GM19438 (cell line): ENCODE results near the gene NHLRC2.
"Not testable (repeated sequence)": the region's sequence is repeated elsewhere in the genome, so short reads cannot be mapped to it uniquely, and the experiment has no call there.

Experiments
- ATAC-seq: cut with Tn5 transposase; IDR thresholded peaks from one replicate; pipeline ENCODE4 v1.9.1; 2021; ENCODE audit warnings: low read depth; ENCODE audit not compliant: unreplicated experiment

Gene NHLRC2

DNA sequence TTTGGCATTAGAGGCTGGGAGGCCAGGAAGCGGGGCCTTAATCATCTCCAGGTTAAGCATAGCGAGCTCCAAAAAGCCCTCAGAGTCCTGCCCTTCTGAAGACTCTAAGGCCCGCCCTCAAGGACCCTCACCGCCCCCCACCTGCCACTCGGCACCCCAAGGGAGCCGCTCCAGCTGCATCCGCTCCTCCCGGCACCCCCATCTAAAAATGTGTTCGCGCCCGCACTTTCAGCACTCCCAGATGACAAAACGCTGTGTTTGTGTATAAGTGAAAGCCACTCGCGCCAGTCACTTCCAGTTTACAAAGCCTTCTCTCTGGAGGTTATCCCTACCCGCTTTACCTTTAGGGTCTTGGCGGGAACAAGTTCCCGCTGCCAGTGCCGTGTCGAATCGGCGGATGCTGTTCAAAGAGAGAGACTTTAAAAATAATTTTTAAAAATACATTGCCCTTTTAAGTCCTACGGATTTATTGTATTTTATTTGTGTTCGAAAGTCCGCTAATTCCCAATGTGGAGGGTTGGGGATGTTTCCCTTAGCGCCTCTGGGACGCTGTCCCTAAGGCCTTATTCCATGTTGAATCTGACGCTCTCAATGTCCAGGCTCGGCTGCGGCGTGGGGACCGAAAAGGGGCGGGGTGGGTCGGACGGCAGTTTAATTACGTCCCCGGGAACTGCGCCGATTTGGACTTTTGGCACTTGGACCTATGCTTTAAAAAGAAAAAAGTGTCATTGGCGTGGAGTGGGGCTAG, at the start of gene NHLRC2, which contains the start of gene DCLRE1A:
NHLRC2 (plus strand) TSS at position 649 of the 748 bp plus-strand sequence. CDS start 212 bp downstream, outside the sequence.
DCLRE1A (minus strand) TSS at position 70 of the 748 bp plus-strand sequence. CDS start 900 bp downstream, outside the sequence.
- peak; percentile 48 for ATAC-seq

GRCh38 chr10:113806503-113806902, 48.0 kb upstream of the NHLRC2 start:
- no peak for ATAC-seq

DNA sequence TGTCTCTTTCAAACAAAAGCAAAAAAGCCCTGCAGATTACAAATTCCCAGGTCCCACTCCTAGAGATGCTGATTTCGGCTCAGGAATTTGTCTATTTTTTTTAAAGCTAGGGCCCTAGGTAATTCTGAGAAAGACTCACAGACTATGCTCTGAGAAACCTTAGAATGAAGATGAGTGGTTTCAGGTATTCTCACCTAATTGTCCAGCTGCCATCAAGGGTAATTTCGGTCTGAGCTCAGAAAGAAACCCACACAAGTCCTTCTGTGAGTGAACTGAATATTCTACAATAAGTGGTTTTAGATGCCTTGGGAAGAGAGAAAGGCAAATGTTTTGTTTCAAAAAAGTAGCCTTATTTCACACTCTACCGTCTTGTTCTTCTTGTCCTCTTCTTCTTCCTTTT, 46.3 kb upstream of the NHLRC2 start:
- ATAC-seq: no peak

GRCh38 chr10:113814700-113815099, 39.8 kb upstream of the NHLRC2 start:
- not testable (repeated sequence) for ATAC-seq

DNA sequence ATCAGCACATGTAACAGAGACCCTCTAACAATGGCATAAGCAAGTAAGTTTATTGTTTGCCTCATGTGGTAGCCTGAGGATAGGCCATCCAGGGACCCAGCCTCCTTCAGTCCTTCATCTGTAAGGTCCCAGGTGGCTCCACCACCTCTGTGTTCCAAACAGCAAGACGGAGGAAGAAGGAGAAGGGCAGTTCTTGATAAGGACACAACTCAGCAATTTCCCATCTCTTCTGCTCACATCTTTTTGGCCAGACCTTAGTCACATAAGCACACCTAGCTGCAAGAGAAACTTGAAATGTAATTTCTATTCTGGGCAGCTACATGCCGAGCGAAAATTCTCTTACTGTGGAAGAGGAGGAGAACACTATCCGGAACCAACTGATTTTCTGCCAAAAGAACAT, 34.5 kb upstream of the NHLRC2 start:
- no peak for ATAC-seq

GRCh38 chr10:113820507-113820906, 34.0 kb upstream of the NHLRC2 start:
- ATAC-seq: no peak

- ATAC-seq: not testable (repeated sequence)
Observed at GRCh38 chr10:113821306-113821705, 33.2 kb upstream of the NHLRC2 start.

DNA sequence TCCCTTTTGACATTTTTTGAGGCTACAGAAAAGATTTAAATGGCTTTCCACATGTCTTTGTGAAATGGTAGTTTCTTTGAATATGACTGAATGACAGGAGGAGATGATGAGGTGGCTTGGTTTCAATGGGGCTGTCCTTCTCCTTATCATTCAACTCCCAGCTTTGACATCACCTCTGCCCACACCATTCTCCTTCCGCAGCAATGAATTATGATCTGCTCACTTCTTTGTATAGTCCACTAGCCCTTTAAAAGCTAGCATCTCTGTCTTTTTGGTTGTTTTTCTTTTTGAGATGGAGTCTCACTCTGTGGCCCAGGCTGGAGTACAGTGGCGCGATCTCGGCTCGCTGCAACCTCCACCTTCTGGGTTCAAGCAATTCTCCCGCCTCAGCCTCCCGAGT, 32.3 kb upstream of the NHLRC2 start:
- no peak for ATAC-seq

- ATAC-seq: no peak
Observed at GRCh38 chr10:113823389-113823788, 31.1 kb upstream of the NHLRC2 start.

- no peak for ATAC-seq
Observed at GRCh38 chr10:113825791-113826190, 28.7 kb upstream of the NHLRC2 start.

DNA sequence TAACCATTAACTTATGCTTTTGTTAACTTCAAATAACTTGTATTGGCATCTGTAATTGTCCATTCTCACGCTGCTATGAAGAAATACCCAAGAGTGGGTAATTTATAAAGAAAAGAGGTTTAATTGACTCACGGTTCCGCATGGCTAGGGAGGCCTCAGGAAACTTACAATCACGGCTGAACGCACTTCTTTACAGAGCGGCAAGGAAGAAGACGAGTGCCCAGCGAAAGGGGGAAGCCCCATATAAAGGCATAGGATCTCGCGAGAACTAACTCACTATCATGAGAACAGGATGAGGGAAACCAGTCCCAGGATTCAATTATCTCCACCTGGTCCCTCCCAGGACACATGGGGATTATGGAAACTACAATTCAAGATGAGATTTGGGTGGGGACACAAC, 25.9 kb upstream of the NHLRC2 start:
- not testable (repeated sequence) for ATAC-seq

DNA sequence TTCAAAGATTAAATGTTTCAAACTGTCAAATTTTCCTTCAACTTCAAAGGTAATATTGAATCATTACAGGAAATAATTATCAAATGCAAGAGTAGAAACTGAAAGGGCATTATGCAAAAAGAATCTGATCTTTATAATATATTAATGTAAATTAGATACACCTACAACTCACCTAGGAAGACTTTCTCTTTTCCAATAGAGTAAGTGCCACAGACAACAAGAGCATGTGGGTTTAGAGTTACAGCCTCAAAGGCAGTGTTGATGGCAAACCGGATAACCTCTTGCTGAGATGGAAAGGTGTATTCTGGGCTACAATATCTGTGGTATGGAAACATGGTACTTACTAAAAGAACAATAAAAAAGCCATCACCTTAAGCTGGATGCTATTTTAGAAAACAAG, 12.3 kb upstream of the NHLRC2 start:
- ATAC-seq: no peak

DNA sequence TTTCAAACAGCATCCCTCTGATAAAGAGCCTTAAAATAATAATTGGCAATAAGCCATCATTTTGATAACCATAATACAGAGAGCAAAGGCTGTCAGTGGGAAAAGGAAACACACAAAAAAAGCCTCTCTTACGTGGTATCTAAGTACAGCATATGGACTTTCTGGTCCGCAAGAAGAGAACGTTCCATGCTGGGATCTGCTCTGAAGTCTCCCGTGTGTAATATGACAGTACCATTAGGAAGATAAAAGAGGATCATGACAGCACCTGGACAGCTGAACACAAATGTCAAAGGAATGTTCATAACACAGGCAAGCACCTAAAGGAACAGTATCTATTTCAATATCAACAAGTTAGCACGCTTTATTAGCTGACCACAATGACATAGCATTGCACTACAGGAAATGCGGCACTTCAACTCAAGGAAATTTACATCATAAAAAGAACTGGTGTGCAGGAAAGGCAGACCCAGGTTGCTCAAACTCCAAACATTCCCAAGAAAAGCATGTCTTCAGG, 10.4 kb upstream of the NHLRC2 start:
- no peak for ATAC-seq

DNA sequence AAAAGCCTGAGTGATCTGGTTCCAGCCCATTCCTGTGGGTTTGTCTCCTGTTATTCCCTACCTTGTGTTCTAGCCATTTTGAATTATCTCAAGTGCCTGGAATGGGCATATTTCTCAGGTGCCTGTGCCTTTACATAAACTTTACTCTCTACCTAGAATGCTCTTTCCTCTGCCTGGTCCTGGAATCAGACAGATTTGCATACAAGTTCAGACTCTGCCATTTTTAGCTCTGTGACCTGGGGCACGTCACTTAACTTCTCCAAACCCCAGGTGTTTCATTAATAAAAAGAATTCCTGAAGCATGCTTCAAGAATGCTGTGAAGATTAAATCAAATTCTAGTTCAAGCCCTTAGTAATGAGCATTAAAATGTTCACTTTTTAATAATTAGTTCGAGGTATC, 8.4 kb upstream of the NHLRC2 start:
- no peak for ATAC-seq

DNA sequence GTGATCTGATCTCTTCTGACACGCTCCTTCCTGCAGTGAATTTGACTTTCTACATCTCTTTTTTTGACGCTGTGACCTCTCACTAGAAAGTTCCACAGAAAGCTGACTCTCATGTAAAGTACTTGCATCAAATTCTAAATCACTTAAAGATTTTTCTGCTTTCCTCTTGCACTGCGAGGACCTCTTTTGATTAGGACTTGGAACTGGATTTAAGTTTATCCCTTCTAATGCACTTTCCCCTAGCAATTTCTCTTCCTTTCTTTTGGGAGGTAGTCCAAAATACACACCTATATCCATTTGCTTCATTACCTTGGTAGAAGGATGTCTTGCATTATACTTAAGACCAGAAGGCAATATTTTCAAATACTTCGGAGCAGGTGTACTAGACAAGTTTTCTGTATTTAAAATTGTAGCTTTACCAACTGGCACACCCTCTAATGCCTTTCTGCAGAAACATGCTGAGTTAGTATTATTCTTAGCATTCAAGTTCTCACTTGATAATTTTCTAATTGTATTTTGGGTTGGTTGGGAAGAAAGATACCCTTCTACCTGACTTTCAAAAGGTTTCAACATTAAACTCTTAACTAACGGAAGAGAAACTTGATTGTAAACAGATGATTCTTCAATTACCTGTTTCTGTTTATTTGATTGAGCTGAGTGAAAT, 5.2 kb upstream of the NHLRC2 start:
- ATAC-seq: no peak

DNA sequence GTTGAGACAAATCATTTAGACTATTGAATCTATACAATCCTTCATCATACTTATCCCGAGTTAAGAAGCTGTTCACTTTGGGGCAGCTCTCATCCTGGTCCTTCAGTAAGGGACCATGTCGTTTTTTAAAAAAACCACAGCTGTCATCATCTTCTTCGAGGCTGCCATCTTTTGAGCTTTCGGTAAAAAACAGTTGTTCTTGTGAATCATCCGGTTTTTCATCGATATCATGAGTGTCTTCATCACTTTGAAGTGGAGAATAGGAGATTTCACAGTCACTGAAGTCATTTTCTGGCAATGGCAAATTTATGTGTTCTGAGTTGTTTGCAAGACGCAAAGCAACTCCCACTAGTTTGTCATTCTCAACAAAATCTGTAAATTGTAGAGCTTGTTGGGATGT, 4.5 kb upstream of the NHLRC2 start:
- ATAC-seq: no peak

DNA sequence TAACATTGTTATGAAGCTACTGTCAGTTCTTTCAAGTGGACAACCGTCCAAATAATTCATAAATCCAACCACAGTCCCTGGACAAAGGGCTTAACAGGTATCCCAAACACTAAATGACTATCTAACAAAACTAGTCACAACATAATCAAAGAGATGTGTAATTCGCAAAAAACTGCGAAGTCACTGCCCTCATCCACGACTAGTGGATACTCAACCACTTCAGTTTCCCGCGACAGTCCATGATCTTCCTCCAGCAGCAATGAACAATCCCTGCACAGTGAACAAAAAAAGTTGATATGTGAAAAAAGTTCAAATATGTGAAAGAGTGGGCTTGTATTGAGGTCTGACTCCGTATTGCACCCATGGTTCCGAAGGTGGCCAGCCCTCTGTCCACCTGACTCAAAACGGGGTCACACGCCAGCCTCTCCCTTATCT, 866 bp upstream of the NHLRC2 start:
- ATAC-seq: no peak

GRCh38 chr10:113854761-113855588, 514 bp downstream of the NHLRC2 start:
- peak; percentile 40 for ATAC-seq

DNA sequence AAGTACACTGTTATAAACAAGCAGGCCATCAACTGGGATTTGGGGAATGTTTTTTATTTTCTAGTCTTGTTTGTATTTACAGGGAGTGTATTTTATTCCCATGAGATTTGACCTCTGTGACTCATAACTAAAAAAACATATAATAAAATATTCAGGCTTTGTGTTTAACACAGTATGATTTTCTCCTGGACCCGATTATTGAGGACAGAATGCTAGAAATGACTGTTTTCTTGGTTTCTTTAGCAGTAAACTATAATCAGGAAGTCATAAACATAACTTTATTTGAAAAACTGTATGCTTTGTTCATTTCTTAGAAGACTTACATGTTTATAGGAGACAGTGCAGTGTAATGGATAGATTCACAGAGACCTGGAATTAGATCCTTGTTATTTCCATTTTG, 2.1 kb downstream of the NHLRC2 start:
- ATAC-seq: no peak

- no peak for ATAC-seq
Observed at GRCh38 chr10:113857210-113857609, 2.7 kb downstream of the NHLRC2 start.

GRCh38 chr10:113858541-113858940, 4.1 kb downstream of the NHLRC2 start:
- ATAC-seq: no peak
